ENCODE measurements around the gene TSC1. TPM values are rescaled to one million over a fixed set of nuclear protein-coding genes. Genes with fewer than 3 reads are reported as not detected.

The TSC1 gene
- total and polyA plus RNA-seq, 8 donors: 44.4 to 60.3 (median 49.3) TPM

GRCh38 chr9:132961002-132961401 lies 16.6 kb upstream of the TSC1 start:
- TF ChIP-seq CTCF (IDR thresholded peaks at IDR 0.05): no peak
- no peaks in the 10 kb centered on the region for H3K4me1 ChIP-seq
- H3K9me3 ChIP-seq: peaks cover 0 to 1% of the 10 kb centered on the region in 2 donors
- ATAC-seq: no peak
- intact Hi-C loops (cut with DNase I): no loop called here
- H3K36me3 ChIP-seq: no peaks in the 10 kb centered on the region
- no peak for DNase-seq
- H3K4me3 ChIP-seq: no peak overlapping the region
- no peak overlapping the region for H3K27ac ChIP-seq
- no peaks in the 10 kb centered on the region for H3K27me3 ChIP-seq

GRCh38 chr9:132957805-132958204 lies 13.4 kb upstream of the TSC1 start:
- Histone ChIP-seq H3K9me3 (peaks cover 0 to 19% of the 10 kb centered on the region in 2 donors), H3K27me3 (no peaks in the 10 kb centered on the region), H3K27ac (no peak overlapping the region), H3K4me3 (no peak overlapping the region), H3K36me3 (no peaks in the 10 kb centered on the region), H3K4me1 (no peaks in the 10 kb centered on the region)
- ATAC-seq (no peak), DNase-seq (no peak)
- no peak for TF ChIP-seq CTCF (IDR thresholded peaks at IDR 0.05)
- intact Hi-C loops (cut with DNase I): no loop called here

GRCh38 chr9:132955768-132956167 lies 11.4 kb upstream of the TSC1 start:
- no peaks in the 10 kb centered on the region for H3K27me3 ChIP-seq
- intact Hi-C loops (cut with DNase I): no loop called here
- no peak for ATAC-seq
- H3K4me1 ChIP-seq: no peaks in the 10 kb centered on the region
- no peak for TF ChIP-seq CTCF (IDR thresholded peaks at IDR 0.05)
- no peaks in the 10 kb centered on the region for H3K36me3 ChIP-seq
- no peak overlapping the region for H3K4me3 ChIP-seq
- no peak overlapping the region for H3K27ac ChIP-seq
- no peak for DNase-seq
- peaks cover 0 to 19% of the 10 kb centered on the region in 2 donors for H3K9me3 ChIP-seq

- Histone ChIP-seq H3K27ac (no peak overlapping the region), H3K4me1 (no peaks in the 10 kb centered on the region), H3K36me3 (no peaks in the 10 kb centered on the region), H3K4me3 (no peak overlapping the region), H3K27me3 (no peaks in the 10 kb centered on the region), H3K9me3 (peaks cover 0 to 19% of the 10 kb centered on the region in 2 donors)
- intact Hi-C loops (cut with DNase I): no loop called here
- no peak for TF ChIP-seq CTCF (IDR thresholded peaks at IDR 0.05)
- ATAC-seq: no peak
- no peak for DNase-seq
These were observed 10.7 kb upstream of the TSC1 start for GRCh38 chr9:132955123-132955522.

- peaks cover 0 to 6% of the 10 kb centered on the region in 2 donors for H3K9me3 ChIP-seq
- ATAC-seq: no peak
- DNase-seq: no peak
- peaks cover 0 to 6% of the 10 kb centered on the region in 2 donors for H3K4me1 ChIP-seq
- H3K4me3 ChIP-seq: no peak overlapping the region
- intact Hi-C loops (cut with DNase I): no loop called here
- H3K36me3 ChIP-seq: no peaks in the 10 kb centered on the region
- no peaks in the 10 kb centered on the region for H3K27me3 ChIP-seq
- TF ChIP-seq CTCF (IDR thresholded peaks at IDR 0.05): no peak
- H3K27ac ChIP-seq: no peak overlapping the region
These were observed 5.3 kb upstream of the TSC1 start for GRCh38 chr9:132949709-132950108.
